SK-N-SH (cell line): ENCODE results near the gene P2RX1. TPM values are rescaled to one million over a fixed set of nuclear protein-coding genes. Genes with fewer than 3 reads are reported as not detected.

Experiments
- CTCF ChIA-PET: fragments of 300-600, 350-600 bp; formaldehyde crosslinking; extraction: SDS; loops from one replicate; lab custom pipeline; 2021; lab: Yijun Ruan, JAX
- POLR2A ChIA-PET: fragments of 350-600 bp; sonication (Branson Sonifier 250); formaldehyde crosslinking; extraction: SDS; loops from one replicate; lab custom pipeline; 2020; ENCODE audit warnings: antibody characterized with exemption, inconsistent platforms; lab: Yijun Ruan, JAX
- DNase-seq: peaks from one replicate; pipeline ENCODE4 v3.0.0; 2012
- H2AFZ ChIP-seq: fragments of 200-600 bp; sonication (generic); 2 replicates; pipeline ENCODE4 v1.8.1; 2016; ENCODE audit warnings: antibody characterized with exemption, mild to moderate bottlenecking, low read depth
- H3F3A ChIP-seq: fragments of 200-600 bp; sonication (generic); replicated peaks from 2 replicates; pipeline ENCODE3; 2016; ENCODE audit warnings: antibody characterized with exemption, mild to moderate bottlenecking; ENCODE audit not compliant: insufficient read depth
- H3K27ac ChIP-seq, 2 experiments: fragments of 200-500 bp in 1 of 2; fragments of 200-600 bp in 1 of 2; sonication (Bioruptor generic) in 1 of 2; sonication (generic), shearing (Covaris generic) in 1 of 2; 2 replicates each; pipeline versions ENCODE4 v1.5.1 to v1.6.1; 2014 to 2016; ENCODE audit warnings: low read depth in 2 of 2, inconsistent platforms in 1 of 2, low read length in 1 of 2, mild to moderate bottlenecking in 1 of 2, mixed read lengths in 1 of 2
- H3K27me3 ChIP-seq: fragments of 200-600 bp; sonication (generic), shearing (Covaris generic); 2 replicates; pipeline ENCODE4 v1.6.1; 2016; ENCODE audit warnings: mixed run types; ENCODE audit not compliant: insufficient read depth
- H3K36me3 ChIP-seq, 2 experiments: fragments of 200-500 bp in 1 of 2; fragments of 200-600 bp in 1 of 2; sonication (Bioruptor generic) in 1 of 2; sonication (generic) in 1 of 2; replicated peaks in 1 of 2; 2 replicates each; pipeline versions ENCODE3 to v1.5.1; 2014 to 2016; ENCODE audit warnings: low read length in 1 of 2, mild to moderate bottlenecking in 1 of 2; ENCODE audit not compliant: insufficient read depth in 2 of 2, control insufficient read depth in 1 of 2
- H3K4me1 ChIP-seq, 2 experiments: fragments of 200-500 bp in 1 of 2; fragments of 200-600 bp in 1 of 2; sonication (Bioruptor generic) in 1 of 2; sonication (generic), shearing (Covaris generic) in 1 of 2; 2 replicates each; pipeline versions ENCODE4 v1.5.1 to v1.6.1; 2014 to 2016; ENCODE audit warnings: low read depth in 1 of 2, low read length in 1 of 2, mixed run types in 1 of 2; ENCODE audit not compliant: insufficient read depth in 2 of 2, control insufficient read depth in 1 of 2
- H3K4me2 ChIP-seq: fragments of 200-600 bp; sonication (generic), shearing (Covaris generic); 2 replicates; pipeline ENCODE4 v1.6.1; 2017; ENCODE audit warnings: mixed run types
- H3K4me3 ChIP-seq, 2 experiments: fragments of 200-500 bp in 1 of 2; fragments of 200-600 bp in 1 of 2; sonication (Bioruptor generic) in 1 of 2; sonication (generic), shearing (Covaris generic) in 1 of 2; 2 replicates each; pipeline versions ENCODE4 v1.5.1 to v1.8.1; 2014 to 2016; ENCODE audit warnings: low read depth in 2 of 2, inconsistent platforms in 1 of 2, low read length in 1 of 2, mild to moderate bottlenecking in 1 of 2, mixed read lengths in 1 of 2, moderate library complexity in 1 of 2
- H3K79me2 ChIP-seq: fragments of 200-600 bp; sonication (generic); 2 replicates; pipeline ENCODE4 v1.8.1; 2017; ENCODE audit warnings: mild to moderate bottlenecking; ENCODE audit not compliant: insufficient read depth
- H3K9ac ChIP-seq: fragments of 200-600 bp; sonication (generic); 2 replicates; pipeline ENCODE4 v1.6.1; 2017; ENCODE audit warnings: mixed run types
- H3K9me2 ChIP-seq: fragments of 200-600 bp; sonication (generic); 2 replicates; pipeline ENCODE4 v1.6.1; 2017; ENCODE audit warnings: mixed run types
- H3K9me3 ChIP-seq: fragments of 200-600 bp; sonication (generic); 2 replicates; pipeline ENCODE4 v1.6.1; 2017; ENCODE audit warnings: mixed run types, mild to moderate bottlenecking, moderate library complexity
- H4K20me1 ChIP-seq: fragments of 200-600 bp; sonication (generic); 2 replicates; pipeline ENCODE4 v1.6.1; 2017; ENCODE audit warnings: mild to moderate bottlenecking, mixed run types; ENCODE audit not compliant: insufficient read depth
- CHD2 ChIP-seq: fragments of 150-350 bp; IDR thresholded peaks from 2 replicates; pipeline ENCODE4 v1.6.1; 2018; ENCODE audit warnings: low read length; ENCODE audit not compliant: partially characterized antibody
- CTCF ChIP-seq: fragments of 200-600 bp; sonication (generic); IDR thresholded peaks from 2 replicates; pipeline ENCODE4 v1.6.1; 2017; ENCODE audit warnings: antibody characterized with exemption, mild to moderate bottlenecking, moderate library complexity
- EP300 ChIP-seq, 2 experiments: IDR thresholded peaks; 2 replicates each; pipeline versions ENCODE4 v1.4.0 to v1.6.1; 2012; ENCODE audit warnings: borderline replicate concordance in 1 of 2, low read depth in 1 of 2, low read length in 1 of 2
- MAX ChIP-seq: IDR thresholded peaks from 2 replicates; pipeline ENCODE4 v1.4.0; 2012; ENCODE audit warnings: low read depth
- POLR2AphosphoS5 ChIP-seq: IDR thresholded peaks from 2 replicates; pipeline ENCODE4 v1.6.1; 2012; ENCODE audit warnings: low read depth, low read length
- RAD21 ChIP-seq: IDR thresholded peaks from 2 replicates; pipeline ENCODE4 v1.6.1; 2012; ENCODE audit warnings: mild to moderate bottlenecking, low read length
- RXRA ChIP-seq: IDR thresholded peaks from 2 replicates; pipeline ENCODE4 v1.4.0; 2012; ENCODE audit warnings: low read depth, mild to moderate bottlenecking, borderline replicate concordance
- TCF12 ChIP-seq: IDR thresholded peaks from 2 replicates; pipeline ENCODE4 v1.4.0; 2012
- USF1 ChIP-seq: IDR thresholded peaks from 2 replicates; pipeline ENCODE4 v1.4.0; 2012; ENCODE audit warnings: low read depth, borderline replicate concordance
- YY1 ChIP-seq: IDR thresholded peaks from 2 replicates; pipeline ENCODE4 v1.4.0; 2012; ENCODE audit warnings: low read depth, mild to moderate bottlenecking
- ZBTB33 ChIP-seq: IDR thresholded peaks from 2 replicates; pipeline ENCODE4 v1.4.0; 2012; ENCODE audit warnings: low read depth, borderline replicate concordance
- WGBS: methylation state at CpG from one replicate; pipeline ENCODE4 v1.1.6; 2017; ENCODE audit warnings: low lambda C conversion rate; 5-methylcytosine and 5-hydroxymethylcytosine counted together
- polyA plus RNA-seq, 3 experiments: library from polyadenylated mRNA; depleted of rRNA; stranded (reverse); fragments of >200 nt; gene quantifications; 2 replicates each; pipeline ENCODE4 v1.2.3, GENCODE V29; 2012

The P2RX1 gene
- polyA plus RNA-seq, 1 of the 3 experiments (the other 2 are of a cell fraction): not detected

- H3K4me1 ChIP-seq: peaks cover 0 to 10% of the 10 kb centered on the region in 2 experiments; a peak in 1 of 4 replicates
- no peak overlapping the region for H3K4me2 ChIP-seq
- H3K79me2 ChIP-seq: no peaks in the 10 kb centered on the region
- no peaks in the 10 kb centered on the region for H3K36me3 ChIP-seq
- H3K4me3 ChIP-seq: no peak overlapping the region
- H3K27me3 ChIP-seq: no peaks in the 10 kb centered on the region
- CTCF ChIA-PET: no interaction called here
- no peaks in the 10 kb centered on the region for H4K20me1 ChIP-seq
- H3K9ac ChIP-seq: no peak overlapping the region
- no peak overlapping the region for H2AFZ ChIP-seq
- H3K27ac ChIP-seq: no peak overlapping the region
- H3K9me3 ChIP-seq: no peaks in the 10 kb centered on the region
- POLR2A ChIA-PET: no interaction called here
- no peaks in the 10 kb centered on the region for H3F3A ChIP-seq
- WGBS: 94% methylated on average over 17 of the region's 17 CpGs
- no peak for DNase-seq
- H3K9me2 ChIP-seq: no peaks in the 10 kb centered on the region
- TF ChIP-seq YY1 (no peak), RXRA (no peak), RAD21 (no peak)
Observed at GRCh38 chr17:3951003-3951402, 34.7 kb upstream of the P2RX1 start.

- no peaks in the 10 kb centered on the region for H3F3A ChIP-seq
- no peak overlapping the region for H3K4me2 ChIP-seq
- H3K9me3 ChIP-seq: no peaks in the 10 kb centered on the region
- H2AFZ ChIP-seq: no peak overlapping the region
- peaks cover 0 to 10% of the 10 kb centered on the region in 2 experiments; a peak in 1 of 4 replicates for H3K4me1 ChIP-seq
- no peaks in the 10 kb centered on the region for H3K27me3 ChIP-seq
- no peaks in the 10 kb centered on the region for H3K9me2 ChIP-seq
- H4K20me1 ChIP-seq: no peaks in the 10 kb centered on the region
- H3K4me3 ChIP-seq: no peak overlapping the region
- no peaks in the 10 kb centered on the region for H3K36me3 ChIP-seq
- no peak overlapping the region for H3K9ac ChIP-seq
- no peak for DNase-seq
- H3K79me2 ChIP-seq: no peaks in the 10 kb centered on the region
- H3K27ac ChIP-seq: no peak overlapping the region
- ChIA-PET CTCF (no interaction called here), POLR2A (no interaction called here)
- 95% methylated on average over 4 of the region's 12 CpGs for WGBS
- TF ChIP-seq CTCF (no peak), EP300 (IDR thresholded peaks at IDR 0.05; ENCODE audit: borderline replicate concordance in 1 of 2, low read depth in 1 of 2, low read length in 1 of 2) (no peak), ZBTB33 (no peak), TCF12 (no peak), POLR2AphosphoS5 (no peak), CHD2 (no peak), MAX (no peak), YY1 (no peak), USF1 (no peak)
Observed at GRCh38 chr17:3950584-3950983, 34.3 kb upstream of the P2RX1 start.
